HepG2 (cell line): Measurements from ENCODE around the gene NFAT5. TPM values are rescaled to one million over a fixed set of nuclear protein-coding genes. Genes with fewer than 3 reads are reported as not detected.
"Not testable (repeated sequence)": the region's sequence is repeated elsewhere in the genome, so short reads cannot be mapped to it uniquely, and the experiment has no call there.

Experiments used
- ATAC-seq: fragments of 200-7000 bp; cut with Tn5 transposase; 3 replicates; pipeline ENCODE4 v1.9.1; 2020; ENCODE audit warnings: mild to moderate bottlenecking, moderate library complexity
- BruUV-seq: library from RNA; stranded (reverse); fragments of 400-500 nt; replicated peaks from 2 replicates; lab custom pipeline; 2021; lab: Mats Ljungman, UMichigan
- CTCF ChIA-PET: fragments of 300-600 bp; formaldehyde crosslinking; extraction: SDS; loops from one replicate; lab custom pipeline; 2021; ENCODE audit warnings: low total read pairs, inconsistent platforms, low intra/inter-chr PET ratio; lab: Yijun Ruan, JAX
- POLR2A ChIA-PET: fragments of 350-600 bp; sonication (Branson Sonifier 250); formaldehyde crosslinking; loops from one replicate; lab custom pipeline; 2020; ENCODE audit warnings: antibody characterized with exemption, inconsistent platforms; lab: Yijun Ruan, JAX
- DNase-seq: peaks from one replicate; pipeline ENCODE4 v3.0.0-alpha.2; 2015; ENCODE audit warnings: low spot score
- FAIRE-seq: peaks from 3 replicates; lab custom pipeline; 2011; peaks lifted over from hg19 to GRCh38; lab: Jason Lieb, UNC
- H2AFZ ChIP-seq: one replicate; pipeline ENCODE4 v1.6.1; 2011; ENCODE audit warnings: low read length, inconsistent platforms
- H3K27ac ChIP-seq: fragments of 300-600 bp; 3 replicates; pipeline ENCODE4 v1.8.0; 2011; ENCODE audit warnings: mixed run types, mild to moderate bottlenecking, mixed read lengths, low read length, inconsistent platforms; ENCODE audit not compliant: insufficient read depth; ENCODE audit errors: extremely low read length
- H3K27me3 ChIP-seq, 2 experiments: fragments of 200-600 bp in 1 of 2; 2 replicates in 1 of 2; 3 replicates in 1 of 2; pipeline versions ENCODE4 v1.6.0 to v1.8.0; 2011; ENCODE audit warnings: low read length in 2 of 2, mild to moderate bottlenecking in 2 of 2, moderate library complexity in 2 of 2, inconsistent platforms in 1 of 2; ENCODE audit not compliant: insufficient read depth in 2 of 2, control insufficient read depth in 1 of 2
- H3K36me3 ChIP-seq, 2 experiments: fragments of 200-600 bp in 1 of 2; replicated peaks in 1 of 2; 2 replicates in 1 of 2; 3 replicates in 1 of 2; pipeline versions ENCODE4 v1.5.1 to v1.8.0; 2011; ENCODE audit warnings: low read length in 2 of 2, inconsistent platforms in 1 of 2; ENCODE audit not compliant: insufficient read depth in 2 of 2, control insufficient read depth in 1 of 2
- H3K4me1 ChIP-seq: 2 replicates; pipeline ENCODE4 v1.5.1; 2012; ENCODE audit warnings: low read length, inconsistent platforms; ENCODE audit not compliant: insufficient read depth
- H3K4me2 ChIP-seq: 2 replicates; pipeline ENCODE4 v1.6.0; 2011; ENCODE audit warnings: low read depth, low read length, inconsistent platforms
- H3K4me3 ChIP-seq, 3 experiments: fragments of 200-600 bp in 1 of 3; sonication (generic), shearing (Covaris generic) in 1 of 3; replicated peaks in 1 of 3; 2 replicates each; pipeline ENCODE4 v1.5.1; 2011 to 2016; ENCODE audit warnings: low read length in 3 of 3, inconsistent platforms in 2 of 3, low read depth in 2 of 3, mild to moderate bottlenecking in 2 of 3, control low read depth in 1 of 3, mixed read lengths in 1 of 3; ENCODE audit not compliant: insufficient read depth in 1 of 3
- H3K79me2 ChIP-seq: one replicate; pipeline ENCODE4 v1.6.1; 2011; ENCODE audit warnings: low read length, inconsistent platforms; ENCODE audit not compliant: insufficient read depth
- H3K9ac ChIP-seq: 2 replicates; pipeline ENCODE4 v1.6.0; 2011; ENCODE audit warnings: mild to moderate bottlenecking, low read depth, low read length, inconsistent platforms; ENCODE audit not compliant: insufficient read depth
- H3K9me3 ChIP-seq: 2 replicates; pipeline ENCODE4 v1.5.1; 2012; ENCODE audit warnings: mild to moderate bottlenecking, low read length
- H4K20me1 ChIP-seq: 2 replicates; pipeline ENCODE4 v1.6.0; 2011; ENCODE audit warnings: inconsistent platforms, mild to moderate bottlenecking, low read length, moderate library complexity; ENCODE audit not compliant: insufficient read depth
- CREB1 ChIP-seq, 2 experiments: fragments of 450-650 bp in 1 of 2; IDR thresholded peaks; 2 replicates each; pipeline ENCODE4 v1.6.1; 2016 to 2017; ENCODE audit warnings: control low read depth in 1 of 2, mild to moderate bottlenecking in 1 of 2, missing compliant biosample characterization in 1 of 2, missing genetic modification characterization in 1 of 2
- HES4 ChIP-seq: sonication (generic); formaldehyde crosslinking; IDR thresholded peaks from 2 replicates; pipeline ENCODE4 v1.9.0; 2021; ENCODE audit warnings: mild to moderate bottlenecking, missing genetic modification reagents, borderline replicate concordance
- HOXA7 ChIP-seq: sonication (generic); formaldehyde crosslinking; IDR thresholded peaks from 2 replicates; pipeline ENCODE4 v1.8.1; 2022; ENCODE audit warnings: mild to moderate bottlenecking, missing genetic modification reagents, moderate library complexity
- JDP2 ChIP-seq: sonication (generic); formaldehyde crosslinking; IDR thresholded peaks from 2 replicates; pipeline ENCODE4 v1.8.1; 2022; ENCODE audit warnings: missing genetic modification reagents, borderline replicate concordance
- MZF1 ChIP-seq: sonication (generic); formaldehyde crosslinking; IDR thresholded peaks from 2 replicates; pipeline ENCODE4 v1.8.1; 2023; ENCODE audit warnings: mild to moderate bottlenecking, missing genetic modification reagents, borderline replicate concordance
- NFRKB ChIP-seq: fragments of 450-650 bp; IDR thresholded peaks from 2 replicates; pipeline ENCODE4 v1.6.1; 2017
- NR2F6 ChIP-seq, 2 experiments: IDR thresholded peaks; 2 replicates each; pipeline ENCODE4 v1.6.1; 2016; ENCODE audit warnings: antibody characterized with exemption in 1 of 2, mild to moderate bottlenecking in 1 of 2
- PPARG ChIP-seq: conservative IDR thresholded peaks from 2 replicates; pipeline ENCODE4 v1.6.1; 2016; ENCODE audit warnings: missing biosample characterization, missing genetic modification reagents
- RBM22 ChIP-seq: fragments of 200-400 bp; formaldehyde crosslinking; optimal IDR thresholded peaks from 2 replicates; pipeline ENCODE3; 2017; ENCODE audit warnings: mild to moderate bottlenecking, low read length, moderate library complexity
- RXRB ChIP-seq: IDR thresholded peaks from 2 replicates; pipeline ENCODE4 v1.6.1; 2016; ENCODE audit warnings: borderline replicate concordance, missing genetic modification reagents, missing compliant biosample characterization
- SAFB2 ChIP-seq: sonication (generic); formaldehyde crosslinking; IDR thresholded peaks from 2 replicates; pipeline ENCODE4 v1.5.1; 2020; ENCODE audit warnings: missing genetic modification reagents, low read depth, mild to moderate bottlenecking, borderline replicate concordance
- SOX13 ChIP-seq, 3 experiments: fragments of 450-650 bp in 1 of 3; sonication (generic) in 1 of 3; formaldehyde crosslinking in 1 of 3; IDR thresholded peaks in 2 of 3; conservative IDR thresholded peaks in 1 of 3; 2 replicates each; pipeline versions ENCODE4 v1.5.0 to v1.6.1; 2016 to 2020; ENCODE audit warnings: antibody characterized with exemption in 1 of 3, mild to moderate bottlenecking in 1 of 3, missing compliant biosample characterization in 1 of 3, missing genetic modification reagents in 1 of 3, moderate library complexity in 1 of 3
- TEAD2 ChIP-seq: sonication (generic); formaldehyde crosslinking; IDR thresholded peaks from 2 replicates; pipeline ENCODE4 v1.9.0; 2021; ENCODE audit warnings: missing genetic modification reagents
- ZFX ChIP-seq: sonication (generic); formaldehyde crosslinking; IDR thresholded peaks from 2 replicates; pipeline ENCODE4 v1.4.0; 2020; ENCODE audit warnings: mild to moderate bottlenecking, low read depth, missing genetic modification reagents, moderate library complexity
- ZNF121 ChIP-seq: sonication (generic); formaldehyde crosslinking; IDR thresholded peaks from 2 replicates; pipeline ENCODE4 v1.5.0; 2020; ENCODE audit warnings: mild to moderate bottlenecking, missing genetic modification reagents
- ZNF367 ChIP-seq: sonication (generic); formaldehyde crosslinking; IDR thresholded peaks from 2 replicates; pipeline ENCODE4 v1.4.0; 2020; ENCODE audit warnings: missing genetic modification reagents, borderline replicate concordance
- ZNF546 ChIP-seq: sonication (generic); formaldehyde crosslinking; conservative IDR thresholded peaks from 2 replicates; pipeline ENCODE4 v1.8.1; 2023; ENCODE audit warnings: mild to moderate bottlenecking, missing genetic modification reagents
- ZNF615 ChIP-seq: sonication (generic); formaldehyde crosslinking; IDR thresholded peaks from 2 replicates; pipeline ENCODE4 v1.5.0; 2020; ENCODE audit warnings: mild to moderate bottlenecking, missing genetic modification reagents, borderline replicate concordance
- ZNF747 ChIP-seq: sonication (generic); formaldehyde crosslinking; IDR thresholded peaks from 2 replicates; pipeline ENCODE4 v1.8.1; 2023; ENCODE audit warnings: missing genetic modification reagents, mild to moderate bottlenecking, borderline replicate concordance
- ZNF790 ChIP-seq: sonication (generic); formaldehyde crosslinking; IDR thresholded peaks from 2 replicates; pipeline ENCODE4 v1.8.0; 2022; ENCODE audit warnings: missing genetic modification reagents, mild to moderate bottlenecking, borderline replicate concordance
- WGBS: methylation state at CpG from one replicate; pipeline ENCODE4 v1.1.6; 2017; ENCODE audit warnings: low lambda C conversion rate; 5-methylcytosine and 5-hydroxymethylcytosine counted together
- in situ Hi-C: cut with HindIII; loops from 2 replicates; pipeline ENCODE4 v1.10.0; 2017; ENCODE audit warnings: low pct_unique_long_range_greater_than_20kb; ENCODE audit not compliant: extremely low pct_ligation_motif_present
- intact Hi-C: fragments of 100-400 bp; cut with micrococcal nuclease; formaldehyde crosslinking; loops from one replicate; pipeline ENCODE4 v1.10.0; 2022; ENCODE audit not compliant: unreplicated experiment
- polyA plus RNA-seq, 8 experiments: library from polyadenylated mRNA; depleted of rRNA in 3 of 8; stranded (reverse) in 7 of 8; unstranded in 1 of 8; fragments of >200 nt; fragmentation: Illumina TruSeq in 4 of 8; extraction: Trizol in 4 of 8; gene quantifications; 2 replicates each; pipeline versions ENCODE4 v1.2.1 to v1.2.3, GENCODE V29; 2011 to 2016; ENCODE audit warnings: low read depth in 4 of 8, missing spikeins in 1 of 8, mixed read lengths in 1 of 8; ENCODE audit not compliant: insufficient read depth in 1 of 8
- total RNA-seq, 5 experiments: library from RNA; depleted of rRNA; stranded (reverse); fragments of >200 nt; fragmentation: Illumina TruSeq; extraction: Trizol; gene quantifications; 2 replicates each; pipeline ENCODE4 v1.2.3, GENCODE V29; 2016; ENCODE audit warnings: low read depth in 1 of 5

Gene NFAT5
- total and polyA plus RNA-seq, 2 of the 13 experiments (the other 11 are each of a cell fraction or from before 2014, with no cell fraction given) = 20.5 to 54.3 TPM

DNA sequence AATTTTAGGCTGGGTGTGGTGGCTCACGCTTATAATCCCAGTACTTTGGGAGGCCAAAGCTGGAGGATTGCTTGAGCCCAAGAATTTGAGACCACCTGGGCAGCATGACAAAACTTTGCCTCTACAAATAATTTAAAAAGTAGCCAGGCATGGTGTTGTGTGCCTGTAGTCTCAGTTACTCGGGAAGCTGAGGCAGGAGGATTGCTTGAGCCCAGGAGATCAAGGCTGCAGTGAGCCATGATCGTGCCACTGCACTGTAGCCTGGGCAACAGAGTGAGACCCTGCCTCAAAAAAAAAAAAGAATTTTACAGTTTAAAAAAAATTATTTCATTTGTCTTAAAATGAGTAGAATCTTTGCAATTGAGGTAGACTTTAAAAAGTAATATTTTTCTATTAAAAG is 78.2 kb downstream of the NFAT5 start:
- H3K9me3 ChIP-seq, CTCF ChIA-PET, H3K4me2 ChIP-seq, FAIRE-seq, H3K27me3 ChIP-seq, H3K27ac ChIP-seq, H3K9ac ChIP-seq: not testable (repeated sequence)
- TF ChIP-seq RBM22 = peak; percentile 29
- peak; percentile 66; the same call in 1 of the 2 replicates for TF ChIP-seq ZNF121
- TF ChIP-seq, all 625 proteins: peak for 2; not testable (repeated sequence) for 623
- POLR2A ChIA-PET, DNase-seq, H2AFZ ChIP-seq, intact Hi-C loops, H4K20me1 ChIP-seq, H3K4me1 ChIP-seq, ATAC-seq, BruUV-seq, H3K4me3 ChIP-seq, in situ Hi-C loops: not testable (repeated sequence)
- WGBS = 93% methylated on average over 3 of the region's 3 CpGs
- peaks cover 7 to 24% of the 10 kb centered on the region in 2 experiments for H3K36me3 ChIP-seq
- peaks cover 31% of the 10 kb centered on the region for H3K79me2 ChIP-seq

DNA sequence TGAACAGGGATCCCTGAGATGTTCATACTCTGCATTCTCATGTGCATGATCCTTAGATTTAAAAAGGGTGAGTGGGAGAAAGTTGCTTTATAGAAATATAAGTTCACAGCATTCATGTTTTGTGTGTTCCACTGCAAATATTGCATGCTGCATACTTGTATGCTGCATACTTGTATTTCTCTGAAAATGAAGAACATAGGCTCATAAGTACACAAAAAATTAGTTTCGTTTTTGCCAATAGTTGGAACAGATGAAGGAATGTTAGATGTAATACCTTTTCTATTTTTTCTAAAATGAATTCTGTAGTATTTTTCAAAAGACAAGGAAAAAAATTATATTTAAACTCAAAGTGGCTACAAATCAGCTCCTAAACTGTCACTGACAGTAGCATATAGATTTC is 79.0 kb downstream of the NFAT5 start:
- CTCF ChIA-PET = no interaction called here
- Histone ChIP-seq H3K4me3 (no peak overlapping the region), H3K9ac (no peak overlapping the region), H3K27ac (no peak overlapping the region), H3K36me3 (peaks cover 7 to 31% of the 10 kb centered on the region in 2 experiments), H3K27me3 (no peaks in the 10 kb centered on the region), H2AFZ (no peak overlapping the region), H3K79me2 (peaks cover 31% of the 10 kb centered on the region), H3K9me3 (no peaks in the 10 kb centered on the region), H4K20me1 (no peaks in the 10 kb centered on the region), H3K4me2 (no peak overlapping the region), H3K4me1 (no peaks in the 10 kb centered on the region)
- in situ Hi-C loops (no loop called here), intact Hi-C loops (no loop called here)
- no peak for DNase-seq
- no TSS peak for BruUV-seq
- POLR2A ChIA-PET = no interaction called here
- 94% methylated on average over 1 of the region's 1 CpG for WGBS
- no peak for FAIRE-seq
- ATAC-seq = no peak
- TF ChIP-seq ZFX (no peak), ZNF790 (no peak), HOXA7 (no peak), SAFB2 (no peak), RXRB (no peak), PPARG (CRISPR knock-in tag) (no peak), NFRKB (no peak), MZF1 (CRISPR knock-in tag) (no peak), JDP2 (CRISPR knock-in tag) (no peak), NR2F6 (IDR thresholded peaks at IDR 0.05) (no peak), NR2F6 (CRISPR knock-in tag; IDR thresholded peaks at IDR 0.05) (no peak), HES4 (no peak), ZNF747 (CRISPR knock-in tag) (no peak), ZNF615 (CRISPR knock-in tag) (no peak), ZNF546 (CRISPR knock-in tag) (no peak), SOX13 (IDR thresholded peaks at IDR 0.05) (no peak), SOX13 (CRISPR knock-in tag; conservative IDR thresholded peaks at IDR 0.05 in 1 of 2, IDR thresholded peaks at IDR 0.05 in 1 of 2) (no peak), ZNF367 (no peak), CREB1 (IDR thresholded peaks at IDR 0.05) (no peak), CREB1 (CRISPR knock-in tag; IDR thresholded peaks at IDR 0.05) (no peak), TEAD2 (CRISPR knock-in tag) (no peak)
